ENCODE measurements around the gene VILL. TPM values are rescaled to one million over a fixed set of nuclear protein-coding genes. Genes with fewer than 3 reads are reported as not detected.
"Not testable (repeated sequence)": the region's sequence is repeated elsewhere in the genome, so short reads cannot be mapped to it uniquely, and the experiment has no call there.

VILL gene
- total and polyA plus RNA-seq, 4 donors: 0.88 to 3.5 (median 1.6) TPM

GRCh38 chr3:37987315-37987697 lies 3.3 kb upstream of the VILL start:
- Histone ChIP-seq H3K9me3 (ENCODE audit: control insufficient read depth in 4 of 4, low read length in 3 of 4) (no peaks in the 10 kb centered on the region), H3K4me3 (ENCODE audit: low read depth in 1 of 3, low read length in 3 of 3) (no peak overlapping the region), H3K27ac (ENCODE audit: low read depth in 1 of 2, low read length in 2 of 2) (no peak overlapping the region), H3K36me3 (ENCODE audit: control insufficient read depth in 4 of 4, insufficient read depth in 3 of 4, low read depth in 1 of 4, low read length in 3 of 4) (peaks cover 0 to 7% (median 0%) of the 10 kb centered on the region in 4 donors), H3K27me3 (ENCODE audit: control insufficient read depth in 4 of 4, insufficient read depth in 4 of 4, low read length in 3 of 4) (no peaks in the 10 kb centered on the region), H3K4me1 (ENCODE audit: control insufficient read depth in 4 of 4, insufficient read depth in 4 of 4, low read length in 3 of 4) (peaks cover 0 to 8% (median 5%) of the 10 kb centered on the region in 4 donors), H3K9ac (ENCODE audit: low read depth in 1 of 2, low read length in 2 of 2) (no peak overlapping the region)
- 68% methylated on average over 2 of the region's 2 CpGs for WGBS
- TF ChIP-seq JUND (IDR thresholded peaks at IDR 0.05) (no peak), HNF4G (IDR thresholded peaks at IDR 0.05) (no peak)
- no peak for DNase-seq (ENCODE audit: low spot score)

GRCh38 chr3:37987751-37988179 lies 2.8 kb upstream of the VILL start:
- Histone ChIP-seq H3K9me3 (ENCODE audit: control insufficient read depth in 4 of 4, low read length in 3 of 4) (no peaks in the 10 kb centered on the region), H3K36me3 (ENCODE audit: control insufficient read depth in 4 of 4, insufficient read depth in 3 of 4, low read depth in 1 of 4, low read length in 3 of 4) (peaks cover 0 to 4% (median 0%) of the 10 kb centered on the region in 4 donors), H3K27ac (ENCODE audit: low read depth in 1 of 2, low read length in 2 of 2) (no peak overlapping the region), H3K4me1 (ENCODE audit: control insufficient read depth in 4 of 4, insufficient read depth in 4 of 4, low read length in 3 of 4) (peaks cover 0 to 8% (median 5%) of the 10 kb centered on the region in 4 donors), H3K27me3 (ENCODE audit: control insufficient read depth in 4 of 4, insufficient read depth in 4 of 4, low read length in 3 of 4) (no peaks in the 10 kb centered on the region), H3K9ac (ENCODE audit: low read depth in 1 of 2, low read length in 2 of 2) (no peak overlapping the region), H3K4me3 (ENCODE audit: low read depth in 1 of 3, low read length in 3 of 3) (no peak overlapping the region)
- 72% methylated on average over 7 of the region's 7 CpGs for WGBS
- no peak for TF ChIP-seq FOXA2 (IDR thresholded peaks at IDR 0.05)
- DNase-seq (ENCODE audit: low spot score): no peak

- H3K4me3 ChIP-seq (ENCODE audit: low read depth in 1 of 3, low read length in 3 of 3); H3K27ac ChIP-seq (ENCODE audit: low read depth in 1 of 2, low read length in 2 of 2); H3K36me3 ChIP-seq (ENCODE audit: control insufficient read depth in 4 of 4, insufficient read depth in 3 of 4, low read depth in 1 of 4, low read length in 3 of 4); H3K9me3 ChIP-seq (ENCODE audit: control insufficient read depth in 4 of 4, low read length in 3 of 4); H3K4me1 ChIP-seq (ENCODE audit: control insufficient read depth in 4 of 4, insufficient read depth in 4 of 4, low read length in 3 of 4); DNase-seq (ENCODE audit: low spot score); H3K9ac ChIP-seq (ENCODE audit: low read depth in 1 of 2, low read length in 2 of 2); H3K27me3 ChIP-seq (ENCODE audit: control insufficient read depth in 4 of 4, insufficient read depth in 4 of 4, low read length in 3 of 4): not testable (repeated sequence)
- WGBS: 89% methylated on average over 10 of the region's 10 CpGs
Measured at GRCh38 chr3:37988376-37988775, 2.2 kb upstream of the VILL start.

GRCh38 chr3:37988931-37989525 lies 1.6 kb upstream of the VILL start:
- DNase-seq (ENCODE audit: low spot score): no peak
- Histone ChIP-seq H3K4me1 (ENCODE audit: control insufficient read depth in 4 of 4, insufficient read depth in 4 of 4, low read length in 3 of 4) (peaks cover 0 to 8% (median 5%) of the 10 kb centered on the region in 4 donors), H3K27ac (ENCODE audit: low read depth in 1 of 2, low read length in 2 of 2) (no peak overlapping the region), H3K9ac (ENCODE audit: low read depth in 1 of 2, low read length in 2 of 2) (no peak overlapping the region), H3K9me3 (ENCODE audit: control insufficient read depth in 4 of 4, low read length in 3 of 4) (no peaks in the 10 kb centered on the region), H3K36me3 (ENCODE audit: control insufficient read depth in 4 of 4, insufficient read depth in 3 of 4, low read depth in 1 of 4, low read length in 3 of 4) (peaks cover 0 to 2% (median 0%) of the 10 kb centered on the region in 4 donors), H3K4me3 (ENCODE audit: low read depth in 1 of 3, low read length in 3 of 3) (no peak overlapping the region), H3K27me3 (ENCODE audit: control insufficient read depth in 4 of 4, insufficient read depth in 4 of 4, low read length in 3 of 4) (no peaks in the 10 kb centered on the region)
- WGBS: 90% methylated on average over 15 of the region's 15 CpGs
- TF ChIP-seq MAX (IDR thresholded peaks at IDR 0.05) (no peak), RAD21 (IDR thresholded peaks at IDR 0.05) (no peak), FOXA2 (IDR thresholded peaks at IDR 0.05) (no peak), ATF3 (IDR thresholded peaks at IDR 0.05) (no peak), FOXA1 (IDR thresholded peaks at IDR 0.05) (no peak), HNF4A (conservative IDR thresholded peaks at IDR 0.05) (no peak), TAF1 (conservative IDR thresholded peaks at IDR 0.05) (no peak), SP1 (IDR thresholded peaks at IDR 0.05) (no peak), GABPA (IDR thresholded peaks at IDR 0.05 in 1 of 2, conservative IDR thresholded peaks at IDR 0.05 in 1 of 2) (no peak), EGR1 (IDR thresholded peaks at IDR 0.05; ENCODE audit: low read depth in 2 of 2) (no peak), YY1 (IDR thresholded peaks at IDR 0.05) (no peak), CTCF (IDR thresholded peaks at IDR 0.05; ENCODE audit: low read depth, low read length, missing input control) (no peak), ZBTB33 (IDR thresholded peaks at IDR 0.05) (no peak), NR2F2 (IDR thresholded peaks at IDR 0.05) (no peak), RXRA (IDR thresholded peaks at IDR 0.05) (no peak), JUND (IDR thresholded peaks at IDR 0.05) (no peak), HNF4G (IDR thresholded peaks at IDR 0.05) (no peak)

Data from liver (tissue), 9 donors.